ENCODE results near the gene CLIP4.

Gene CLIP4

GRCh38 chr2:29117636-29118303, 2.6 kb downstream of the CLIP4 start:
- H3K4me3 ChIP-seq (ENCODE audit: low read depth, low read length, poor library complexity, severe bottlenecking): no peak overlapping the region
- H4K20me1 ChIP-seq (ENCODE audit: insufficient read depth, low read length): no peaks in the 10 kb centered on the region
- H3F3A ChIP-seq (ENCODE audit: insufficient read depth, low read length): no peaks in the 10 kb centered on the region
- no peaks in the 10 kb centered on the region for H3K79me2 ChIP-seq (ENCODE audit: insufficient read depth, low read length)
- TF ChIP-seq, protein P1, sequence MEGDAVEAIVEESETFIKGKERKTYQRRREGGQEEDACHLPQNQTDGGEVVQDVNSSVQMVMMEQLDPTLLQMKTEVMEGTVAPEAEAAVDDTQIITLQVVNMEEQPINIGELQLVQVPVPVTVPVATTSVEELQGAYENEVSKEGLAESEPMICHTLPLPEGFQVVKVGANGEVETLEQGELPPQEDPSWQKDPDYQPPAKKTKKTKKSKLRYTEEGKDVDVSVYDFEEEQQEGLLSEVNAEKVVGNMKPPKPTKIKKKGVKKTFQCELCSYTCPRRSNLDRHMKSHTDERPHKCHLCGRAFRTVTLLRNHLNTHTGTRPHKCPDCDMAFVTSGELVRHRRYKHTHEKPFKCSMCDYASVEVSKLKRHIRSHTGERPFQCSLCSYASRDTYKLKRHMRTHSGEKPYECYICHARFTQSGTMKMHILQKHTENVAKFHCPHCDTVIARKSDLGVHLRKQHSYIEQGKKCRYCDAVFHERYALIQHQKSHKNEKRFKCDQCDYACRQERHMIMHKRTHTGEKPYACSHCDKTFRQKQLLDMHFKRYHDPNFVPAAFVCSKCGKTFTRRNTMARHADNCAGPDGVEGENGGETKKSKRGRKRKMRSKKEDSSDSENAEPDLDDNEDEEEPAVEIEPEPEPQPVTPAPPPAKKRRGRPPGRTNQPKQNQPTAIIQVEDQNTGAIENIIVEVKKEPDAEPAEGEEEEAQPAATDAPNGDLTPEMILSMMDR (IDR thresholded peaks at IDR 0.05; ENCODE audit: low read length): no peak
- TF ChIP-seq EZH2 (IDR thresholded peaks at IDR 0.05; ENCODE audit: borderline replicate concordance, low read length): no peak
- no peaks in the 10 kb centered on the region for H3K9me2 ChIP-seq (ENCODE audit: low read depth, low read length)
- no peak overlapping the region for H2AFZ ChIP-seq (ENCODE audit: low read length)
- 0 out of 2 replicates have a peak, but pooled peaks cover 4% of the 10 kb centered on the region for H3K27me3 ChIP-seq (ENCODE audit: insufficient read depth, low read length)
- H3K9ac ChIP-seq (ENCODE audit: low read length): no peak overlapping the region
- H3K27ac ChIP-seq (ENCODE audit: low read depth, low read length, poor library complexity, severe bottlenecking): no peak overlapping the region
- no peaks in the 10 kb centered on the region for H3K36me3 ChIP-seq (ENCODE audit: insufficient read depth, low read length)
- no peaks in the 10 kb centered on the region for H3K9me3 ChIP-seq (ENCODE audit: low read length)
- H3K4me2 ChIP-seq (ENCODE audit: low read length): no peak overlapping the region
- no peaks in the 10 kb centered on the region for H3K4me1 ChIP-seq (ENCODE audit: insufficient read depth, low read length, severe bottlenecking)

DNA sequence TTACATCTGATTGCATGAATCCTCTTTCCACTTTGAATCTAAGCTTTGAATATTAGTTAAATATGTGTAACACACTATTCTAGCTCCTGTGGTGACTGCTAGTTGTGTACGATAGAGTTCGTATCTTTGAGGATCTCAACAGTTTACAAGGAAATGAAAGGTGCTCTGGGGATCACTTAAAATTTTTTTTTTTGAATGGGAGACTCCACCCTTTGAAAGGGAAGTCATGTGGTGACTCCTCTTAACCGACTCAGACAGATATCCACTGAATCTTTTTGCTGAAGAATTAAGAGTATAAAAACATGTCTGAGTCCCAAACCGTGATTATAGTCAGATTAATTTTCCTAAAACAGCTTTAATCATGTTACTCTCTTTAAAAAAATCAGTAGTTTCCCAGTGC, 4.0 kb downstream of the CLIP4 start:
- Histone ChIP-seq H3K27me3 (ENCODE audit: insufficient read depth, low read length) (0 out of 2 replicates have a peak, but pooled peaks cover 4% of the 10 kb centered on the region), H3K79me2 (ENCODE audit: insufficient read depth, low read length) (no peaks in the 10 kb centered on the region), H4K20me1 (ENCODE audit: insufficient read depth, low read length) (no peaks in the 10 kb centered on the region), H3K4me1 (ENCODE audit: insufficient read depth, low read length, severe bottlenecking) (no peaks in the 10 kb centered on the region), H3K27ac (ENCODE audit: low read depth, low read length, poor library complexity, severe bottlenecking) (no peak overlapping the region), H2AFZ (ENCODE audit: low read length) (no peak overlapping the region), H3K4me3 (ENCODE audit: low read depth, low read length, poor library complexity, severe bottlenecking) (no peak overlapping the region), H3K4me2 (ENCODE audit: low read length) (no peak overlapping the region), H3K9me2 (ENCODE audit: low read depth, low read length) (no peaks in the 10 kb centered on the region), H3K36me3 (ENCODE audit: insufficient read depth, low read length) (no peaks in the 10 kb centered on the region), H3F3A (ENCODE audit: insufficient read depth, low read length) (no peaks in the 10 kb centered on the region), H3K9ac (ENCODE audit: low read length) (no peak overlapping the region), H3K9me3 (ENCODE audit: low read length) (no peaks in the 10 kb centered on the region)
- TF ChIP-seq, protein P1 (IDR thresholded peaks at IDR 0.05; ENCODE audit: low read length): no peak
- TF ChIP-seq EZH2 (IDR thresholded peaks at IDR 0.05; ENCODE audit: borderline replicate concordance, low read length): no peak

DNA sequence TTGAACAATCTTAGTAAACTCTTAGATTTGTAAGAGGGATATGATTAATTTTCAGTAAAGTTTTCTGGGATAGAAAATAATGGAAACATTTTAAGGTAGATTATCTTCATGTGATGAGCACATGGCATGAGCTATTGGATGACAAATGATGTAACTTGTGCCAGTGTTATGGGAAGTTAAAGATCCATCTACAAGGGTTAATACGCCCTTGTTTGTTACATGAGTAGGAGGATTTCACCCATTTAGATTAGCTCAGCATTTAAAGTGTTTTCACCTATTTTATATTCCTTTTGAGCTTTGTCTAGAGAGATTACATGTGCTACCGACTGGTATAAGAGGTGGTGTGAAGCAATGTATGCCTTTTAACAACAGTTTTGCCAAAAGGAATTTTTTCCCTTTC, 5.6 kb downstream of the CLIP4 start:
- no peaks in the 10 kb centered on the region for H3K4me1 ChIP-seq (ENCODE audit: insufficient read depth, low read length, severe bottlenecking)
- H3F3A ChIP-seq (ENCODE audit: insufficient read depth, low read length): no peaks in the 10 kb centered on the region

More for the DNA sequence above, 5.6 kb downstream of the CLIP4 start:
- 0 out of 2 replicates have a peak, but pooled peaks cover 4% of the 10 kb centered on the region for H3K27me3 ChIP-seq (ENCODE audit: insufficient read depth, low read length)
- H2AFZ ChIP-seq (ENCODE audit: low read length): no peak overlapping the region
- no peak for TF ChIP-seq EZH2 (IDR thresholded peaks at IDR 0.05; ENCODE audit: borderline replicate concordance, low read length)
- TF ChIP-seq, protein P1 (IDR thresholded peaks at IDR 0.05; ENCODE audit: low read length): no peak
- no peaks in the 10 kb centered on the region for H4K20me1 ChIP-seq (ENCODE audit: insufficient read depth, low read length)
- no peak overlapping the region for H3K27ac ChIP-seq (ENCODE audit: low read depth, low read length, poor library complexity, severe bottlenecking)
- H3K9ac ChIP-seq (ENCODE audit: low read length): no peak overlapping the region
- H3K4me2 ChIP-seq (ENCODE audit: low read length): no peak overlapping the region
- H3K9me3 ChIP-seq (ENCODE audit: low read length): no peaks in the 10 kb centered on the region
- no peaks in the 10 kb centered on the region for H3K36me3 ChIP-seq (ENCODE audit: insufficient read depth, low read length)
- H3K9me2 ChIP-seq (ENCODE audit: low read depth, low read length): no peaks in the 10 kb centered on the region
- H3K79me2 ChIP-seq (ENCODE audit: insufficient read depth, low read length): no peaks in the 10 kb centered on the region
- no peak overlapping the region for H3K4me3 ChIP-seq (ENCODE audit: low read depth, low read length, poor library complexity, severe bottlenecking)
